BLaER1 treated with 17β-estradiol and CSF1 and Interleukin-3, amounts not matched to agents 10 nM and 100 nM (cell line): ENCODE results near the gene BSPRY.

ENCODE experiments used
- H3K27ac ChIP-seq, 11 experiments: shearing (Covaris generic); formaldehyde crosslinking; 2 replicates each; pipeline ENCODE4 v1.8.1; 2022
- H3K27me3 ChIP-seq, 11 experiments: shearing (Covaris generic); formaldehyde crosslinking; 2 replicates each; pipeline ENCODE4 v1.8.1; 2022
- H3K36me3 ChIP-seq, 11 experiments: shearing (Covaris generic); formaldehyde crosslinking; 2 replicates each; pipeline ENCODE4 v1.8.1; 2022
- H3K4me1 ChIP-seq, 10 experiments: shearing (Covaris generic); formaldehyde crosslinking; 2 replicates each; pipeline ENCODE4 v1.8.1; 2022
- H3K4me2 ChIP-seq, 11 experiments: shearing (Covaris generic); formaldehyde crosslinking; 2 replicates each; pipeline ENCODE4 v1.8.1; 2022
- H3K4me3 ChIP-seq, 10 experiments: shearing (Covaris generic); formaldehyde crosslinking; 2 replicates each; pipeline ENCODE4 v1.8.1; 2022
- H3K9ac ChIP-seq, 11 experiments: shearing (Covaris generic); formaldehyde crosslinking; 2 replicates each; pipeline ENCODE4 v1.8.1; 2022
- H3K9me3 ChIP-seq, 11 experiments: shearing (Covaris generic); formaldehyde crosslinking; replicated peaks in 1 of 11; 2 replicates each; pipeline ENCODE4 v1.8.1; 2022
- H4K20me1 ChIP-seq, 11 experiments: shearing (Covaris generic); formaldehyde crosslinking; 2 replicates each; pipeline ENCODE4 v1.8.1; 2022
- Cebpa-rat ChIP-seq, 11 experiments: shearing (Covaris generic); IDR thresholded peaks; 2 replicates each; pipeline ENCODE4 v1.8.1; 2022

The BSPRY gene

GRCh38 chr9:113337714-113338113, 11.6 kb upstream of the BSPRY start:
- Histone ChIP-seq H3K4me2 (no peak overlapping the region), H4K20me1 (no peaks in the 10 kb centered on the region)

GRCh38 chr9:113340011-113340699, 9.2 kb upstream of the BSPRY start, which contains the start of gene WDR31:
WDR31 (minus strand) TSS chr9:113340275; CDS start chr9:113332022, 8,253 bp downstream.
- H3K27ac ChIP-seq = peak within 1 kb of the TSS; percentile 11 to 67 (median 55); a peak in 21 of 22 replicates
- no peaks in the 10 kb centered on the region for H3K9me3 ChIP-seq
- TF ChIP-seq Cebpa-rat (IDR thresholded peaks at IDR 0.05) = no peak
- no peaks in the 10 kb centered on the region for H4K20me1 ChIP-seq
- H3K36me3 ChIP-seq = no peaks in the 10 kb centered on the region
- H3K4me1 ChIP-seq = peaks cover 20 to 26% (median 24%) of the 10 kb centered on the region in 10 experiments
- peak within 1 kb of the TSS; percentile 73 to 96 (median 91) for H3K4me2 ChIP-seq
- H3K27me3 ChIP-seq = no peaks in the 10 kb centered on the region
- H3K9ac ChIP-seq = peak within 1 kb of the TSS; percentile 65 to 84 (median 76); a peak in 21 of 22 replicates
- H3K4me3 ChIP-seq = peak within 1 kb of the TSS; percentile 67 to 89 (median 74)

More at GRCh38 chr9:113337714-113338113, 11.6 kb upstream of the BSPRY start:
- TF ChIP-seq Cebpa-rat (IDR thresholded peaks at IDR 0.05) = no peak
- Histone ChIP-seq H3K9ac (no peak overlapping the region), H3K27ac (no peak overlapping the region), H3K4me1 (peaks cover 8 to 19% (median 14%) of the 10 kb centered on the region in 10 experiments), H3K9me3 (no peaks in the 10 kb centered on the region), H3K36me3 (no peaks in the 10 kb centered on the region), H3K27me3 (no peaks in the 10 kb centered on the region), H3K4me3 (no peak overlapping the region)

- Histone ChIP-seq H3K4me3 (no peak overlapping the region), H3K9me3 (no peaks in the 10 kb centered on the region), H3K27ac (no peak overlapping the region), H3K27me3 (no peaks in the 10 kb centered on the region), H3K36me3 (no peaks in the 10 kb centered on the region), H4K20me1 (no peaks in the 10 kb centered on the region), H3K4me1 (peaks cover 20 to 26% (median 24%) of the 10 kb centered on the region in 10 experiments), H3K9ac (no peak overlapping the region), H3K4me2 (no peak overlapping the region)
- TF ChIP-seq Cebpa-rat (IDR thresholded peaks at IDR 0.05) = no peak
These were observed 7.5 kb upstream of the BSPRY start for GRCh38 chr9:113341712-113342410.

- Histone ChIP-seq H3K9me3 (no peaks in the 10 kb centered on the region), H4K20me1 (no peaks in the 10 kb centered on the region), H3K27ac (peak overlapping the region in 2 of 11 experiments; percentile 15 to 64; a peak in 2 of 22 replicates), H3K36me3 (no peaks in the 10 kb centered on the region), H3K9ac (peak overlapping the region in 5 of 11 experiments; percentile 11 to 66 (median 42); a peak in 5 of 22 replicates), H3K4me3 (no peak overlapping the region), H3K4me1 (peaks cover 20 to 25% (median 24%) of the 10 kb centered on the region in 10 experiments), H3K27me3 (peaks cover 0 to 7% (median 1%) of the 10 kb centered on the region in 11 experiments; a peak in 15 of 22 replicates), H3K4me2 (peak overlapping the region in 10 of 11 experiments; percentile 11 to 66 (median 40); a peak in 16 of 22 replicates)
- no peak for TF ChIP-seq Cebpa-rat (IDR thresholded peaks at IDR 0.05)
These were observed 5.6 kb upstream of the BSPRY start for GRCh38 chr9:113343732-113344231.

- no peak overlapping the region for H3K4me3 ChIP-seq
- peaks cover 19 to 25% (median 22%) of the 10 kb centered on the region in 10 experiments for H3K4me1 ChIP-seq
- TF ChIP-seq Cebpa-rat (IDR thresholded peaks at IDR 0.05) = no peak
These were observed 4.2 kb upstream of the BSPRY start for GRCh38 chr9:113345190-113345589.

GRCh38 chr9:113345671-113346070, 3.7 kb upstream of the BSPRY start:
- H3K36me3 ChIP-seq = no peaks in the 10 kb centered on the region
- peaks cover 20 to 27% (median 25%) of the 10 kb centered on the region in 10 experiments for H3K4me1 ChIP-seq
- H3K4me2 ChIP-seq = no peak overlapping the region
- TF ChIP-seq Cebpa-rat (IDR thresholded peaks at IDR 0.05) = no peak
- peaks cover 11 to 25% (median 19%) of the 10 kb centered on the region in 11 experiments; a peak in 21 of 22 replicates for H3K27me3 ChIP-seq
- H3K4me3 ChIP-seq = no peak overlapping the region
- no peak overlapping the region for H3K9ac ChIP-seq
- no peaks in the 10 kb centered on the region for H4K20me1 ChIP-seq
- H3K9me3 ChIP-seq = no peaks in the 10 kb centered on the region
- H3K27ac ChIP-seq = no peak overlapping the region

More at GRCh38 chr9:113345190-113345589, 4.2 kb upstream of the BSPRY start:
- Histone ChIP-seq H3K27ac (no peak overlapping the region), H3K27me3 (peaks cover 10 to 21% (median 15%) of the 10 kb centered on the region in 11 experiments; a peak in 21 of 22 replicates), H3K36me3 (no peaks in the 10 kb centered on the region), H3K9ac (no peak overlapping the region), H3K4me2 (no peak overlapping the region), H4K20me1 (no peaks in the 10 kb centered on the region), H3K9me3 (no peaks in the 10 kb centered on the region)

- Histone ChIP-seq H3K27me3 (peaks cover 11 to 25% (median 19%) of the 10 kb centered on the region in 11 experiments; a peak in 21 of 22 replicates), H3K36me3 (no peaks in the 10 kb centered on the region), H3K9me3 (no peaks in the 10 kb centered on the region), H3K4me1 (peaks cover 31 to 43% (median 34%) of the 10 kb centered on the region in 10 experiments), H3K4me3 (no peak overlapping the region), H4K20me1 (no peaks in the 10 kb centered on the region), H3K4me2 (no peak overlapping the region), H3K27ac (no peak overlapping the region), H3K9ac (no peak overlapping the region)
- no peak for TF ChIP-seq Cebpa-rat (IDR thresholded peaks at IDR 0.05)
These were observed 904 bp upstream of the BSPRY start for GRCh38 chr9:113348437-113348836.

GRCh38 chr9:113349066-113349444, 286 bp upstream of the BSPRY start:
- no peaks in the 10 kb centered on the region for H3K9me3 ChIP-seq
- no peaks in the 10 kb centered on the region for H3K36me3 ChIP-seq
- peak overlapping the region; percentile 89 to 99 (median 93); a peak in 21 of 22 replicates for H3K4me2 ChIP-seq
- no peak overlapping the region for H3K27ac ChIP-seq
- H3K4me3 ChIP-seq = peak overlapping the region; percentile 65 to 75 (median 68)
- no peaks in the 10 kb centered on the region for H4K20me1 ChIP-seq
- H3K27me3 ChIP-seq = peaks cover 11 to 25% (median 19%) of the 10 kb centered on the region in 11 experiments; a peak in 21 of 22 replicates
- H3K9ac ChIP-seq = peak overlapping the region in 8 of 11 experiments; percentile 65 to 83 (median 72); a peak in 11 of 22 replicates
- no peak for TF ChIP-seq Cebpa-rat (IDR thresholded peaks at IDR 0.05)
- peaks cover 25 to 36% (median 30%) of the 10 kb centered on the region in 10 experiments for H3K4me1 ChIP-seq
